OCI-LY1 (cell line): ENCODE measurements around the gene RNF114.

Experiments
- H2AFZ ChIP-seq: fragments of 200-600 bp; sonication (generic), shearing (Covaris generic); 2 replicates; pipeline ENCODE4 v1.6.0; 2014; ENCODE audit warnings: antibody characterized with exemption, mild to moderate bottlenecking, low read length
- H3F3A ChIP-seq: fragments of 200-600 bp; sonication (generic), shearing (Covaris generic); 2 replicates; pipeline ENCODE4 v1.6.0; 2014; ENCODE audit warnings: mild to moderate bottlenecking, antibody characterized with exemption, low read length, moderate library complexity; ENCODE audit not compliant: insufficient read depth
- H3K27ac ChIP-seq: fragments of 200-600 bp; sonication (generic); 2 replicates; pipeline ENCODE4 v1.5.1; 2014; ENCODE audit warnings: low read length, mixed run types, mild to moderate bottlenecking, low read depth; ENCODE audit not compliant: poor library complexity, severe bottlenecking
- H3K27me3 ChIP-seq: fragments of 200-600 bp; sonication (generic); 2 replicates; pipeline ENCODE4 v1.6.0; 2014; ENCODE audit warnings: antibody characterized with exemption, mild to moderate bottlenecking, low read length, moderate library complexity; ENCODE audit not compliant: insufficient read depth
- H3K36me3 ChIP-seq: fragments of 200-600 bp; sonication (generic); 2 replicates; pipeline ENCODE4 v1.6.1; 2014; ENCODE audit warnings: mild to moderate bottlenecking, antibody characterized with exemption, low read length, moderate library complexity, mixed read lengths; ENCODE audit not compliant: insufficient read depth
- H3K4me1 ChIP-seq: fragments of 200-600 bp; sonication (generic); 2 replicates; pipeline ENCODE4 v1.5.1; 2014; ENCODE audit warnings: mild to moderate bottlenecking, low read length, moderate library complexity; ENCODE audit not compliant: insufficient read depth, severe bottlenecking
- H3K4me2 ChIP-seq: fragments of 200-600 bp; sonication (generic), shearing (Covaris generic); 2 replicates; pipeline ENCODE4 v1.6.1; 2014; ENCODE audit warnings: low read length
- H3K4me3 ChIP-seq: fragments of 200-600 bp; sonication (generic); 2 replicates; pipeline ENCODE4 v1.5.1; 2014; ENCODE audit warnings: low read length, low read depth, mild to moderate bottlenecking, mixed read lengths; ENCODE audit not compliant: poor library complexity, severe bottlenecking
- H3K79me2 ChIP-seq: fragments of 200-600 bp; shearing (Covaris generic); 2 replicates; pipeline ENCODE4 v1.6.1; 2016; ENCODE audit warnings: mixed run types, low read length, mixed read lengths; ENCODE audit not compliant: insufficient read depth
- H3K9ac ChIP-seq: fragments of 200-600 bp; sonication (generic), shearing (Covaris generic); 2 replicates; pipeline ENCODE4 v1.6.1; 2014; ENCODE audit warnings: mild to moderate bottlenecking, low read length, mixed read lengths
- H3K9me2 ChIP-seq: fragments of 200-600 bp; sonication (generic), shearing (Covaris generic); 2 replicates; pipeline ENCODE4 v1.6.1; 2014; ENCODE audit warnings: low read depth, mild to moderate bottlenecking, low read length, mixed read lengths
- H3K9me3 ChIP-seq: fragments of 200-600 bp; shearing (Covaris generic); 2 replicates; pipeline ENCODE4 v1.6.1; 2014; ENCODE audit warnings: low read length, mixed read lengths
- H4K20me1 ChIP-seq: fragments of 200-600 bp; sonication (generic), shearing (Covaris generic); 2 replicates; pipeline ENCODE4 v1.6.0; 2016; ENCODE audit warnings: mild to moderate bottlenecking, low read length; ENCODE audit not compliant: insufficient read depth
- CTCF ChIP-seq: fragments of 200-600 bp; sonication (generic), shearing (Covaris generic); IDR thresholded peaks from 2 replicates; pipeline ENCODE4 v1.5.1; 2017; ENCODE audit warnings: mild to moderate bottlenecking, antibody characterized with exemption, low read length, moderate library complexity, mixed read lengths
- EZH2 ChIP-seq: fragments of 200-600 bp; sonication (generic), shearing (Covaris generic); IDR thresholded peaks from 2 replicates; pipeline ENCODE4 v1.8.0; 2017; ENCODE audit warnings: borderline replicate concordance, mixed run types, mild to moderate bottlenecking, antibody characterized with exemption, low read length, moderate library complexity, mixed read lengths

The RNF114 gene

GRCh38 chr20:49936153-49937026, at the start of gene RNF114:
TSS of gene RNF114 (plus strand) at chr20:49936397. CDS start at chr20:49936413, 16 bp downstream.
- Histone ChIP-seq H2AFZ (peak within 1 kb of the TSS; percentile 80; the same call in 1 of the 2 replicates), H4K20me1 (no peaks in the 10 kb centered on the region), H3K9ac (peak within 1 kb of the TSS; percentile 89), H3K4me2 (peak within 1 kb of the TSS; percentile 72), H3K36me3 (peaks cover 20% of the 10 kb centered on the region), H3K4me3 (peak within 1 kb of the TSS; percentile 92), H3K27me3 (no peaks in the 10 kb centered on the region), H3K9me2 (no peaks in the 10 kb centered on the region), H3K27ac (peak within 1 kb of the TSS; percentile 68), H3K4me1 (peaks cover 40% of the 10 kb centered on the region), H3K9me3 (no peaks in the 10 kb centered on the region), H3F3A (peaks cover 12% of the 10 kb centered on the region), H3K79me2 (peaks cover 43% of the 10 kb centered on the region)
- TF ChIP-seq EZH2: no peak
- TF ChIP-seq CTCF: no peak

GRCh38 chr20:49886571-49887213, 49.5 kb upstream of the RNF114 start:
- H3K9me2 ChIP-seq: no peaks in the 10 kb centered on the region
- 0 out of 2 replicates have a peak, but pooled peaks cover 5% of the 10 kb centered on the region for H3F3A ChIP-seq
- H2AFZ ChIP-seq: no peak overlapping the region
- no peak for TF ChIP-seq EZH2
- no peak for TF ChIP-seq CTCF
- no peak overlapping the region for H3K4me3 ChIP-seq
- H4K20me1 ChIP-seq: no peaks in the 10 kb centered on the region
- no peaks in the 10 kb centered on the region for H3K9me3 ChIP-seq
- H3K9ac ChIP-seq: peak overlapping the region; percentile 7; the same call in 1 of the 2 replicates
- H3K79me2 ChIP-seq: no peaks in the 10 kb centered on the region
- no peaks in the 10 kb centered on the region for H3K27me3 ChIP-seq
- H3K4me1 ChIP-seq: peaks cover 43% of the 10 kb centered on the region
- peak overlapping the region; percentile 85 for H3K27ac ChIP-seq
- H3K36me3 ChIP-seq: peaks cover 70% of the 10 kb centered on the region; the same call in 1 of the 2 replicates
- no peak overlapping the region for H3K4me2 ChIP-seq

- Histone ChIP-seq H3K9me2 (no peaks in the 10 kb centered on the region), H4K20me1 (no peaks in the 10 kb centered on the region), H3K4me2 (no peak overlapping the region), H3K9ac (no peak overlapping the region), H3F3A (0 out of 2 replicates have a peak, but pooled peaks cover 5% of the 10 kb centered on the region), H3K4me3 (no peak overlapping the region), H3K9me3 (no peaks in the 10 kb centered on the region), H3K27me3 (no peaks in the 10 kb centered on the region), H3K79me2 (no peaks in the 10 kb centered on the region), H3K27ac (peak overlapping the region; percentile 66), H3K4me1 (peaks cover 47% of the 10 kb centered on the region), H3K36me3 (peaks cover 66% of the 10 kb centered on the region; the same call in 1 of the 2 replicates), H2AFZ (no peak overlapping the region)
- TF ChIP-seq CTCF (no peak), EZH2 (no peak)
Observed at GRCh38 chr20:49887251-49888211, 48.7 kb upstream of the RNF114 start.
